Measurements from ENCODE around the gene TAF3. TPM values are rescaled to one million over a fixed set of nuclear protein-coding genes. Genes with fewer than 3 reads are reported as not detected.

The TAF3 gene
- total and polyA plus RNA-seq, 2 experiments from 2014 or later = 4.1 to 6.4 TPM

DNA sequence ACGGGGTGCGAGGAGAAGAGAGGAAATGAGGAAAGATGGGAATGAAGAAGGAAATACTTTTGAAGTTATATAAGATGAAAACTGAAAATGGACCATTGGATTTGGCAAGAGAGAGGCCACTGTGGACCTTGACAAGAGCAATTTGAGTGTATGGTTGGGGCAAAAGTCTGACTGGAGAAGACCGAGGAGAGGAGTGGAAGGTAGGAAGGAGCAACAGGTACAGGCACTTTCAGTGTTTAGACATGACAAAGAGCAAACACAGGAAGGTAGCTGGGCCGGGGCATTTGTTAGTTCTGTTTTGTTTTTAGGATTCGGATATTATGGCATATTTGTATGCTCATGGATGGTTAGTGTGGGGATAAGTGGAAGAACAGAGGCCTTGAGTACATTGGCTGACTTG lies 99.4 kb downstream of the TAF3 start:
- DNase-seq (ENCODE audit: low spot score) = no peak
- Histone ChIP-seq H3K9me3 (ENCODE audit: low read depth) (no peaks in the 10 kb centered on the region), H4K20me1 (ENCODE audit: insufficient read depth, poor library complexity, severe bottlenecking) (no peaks in the 10 kb centered on the region), H3K9me2 (replicated peaks; ENCODE audit: insufficient read depth) (no peaks in the 10 kb centered on the region), H2AFZ (no peak overlapping the region), H3K36me3 (replicated peaks; ENCODE audit: insufficient read depth, low read depth) (no peaks in the 10 kb centered on the region), H3K4me1 (ENCODE audit: insufficient read depth) (peaks cover 8% of the 10 kb centered on the region), H3K4me3 (no peak overlapping the region), H3K79me2 (peaks cover 6% of the 10 kb centered on the region), H3K27ac (no peak overlapping the region), H3K4me2 (no peak overlapping the region), H3K27me3 (no peaks in the 10 kb centered on the region)
- WGBS (ENCODE audit: low lambda C conversion rate, missing lambda C conversion rate) = 97% methylated on average over 5 of the region's 5 CpGs
- TF ChIP-seq, protein P1, sequence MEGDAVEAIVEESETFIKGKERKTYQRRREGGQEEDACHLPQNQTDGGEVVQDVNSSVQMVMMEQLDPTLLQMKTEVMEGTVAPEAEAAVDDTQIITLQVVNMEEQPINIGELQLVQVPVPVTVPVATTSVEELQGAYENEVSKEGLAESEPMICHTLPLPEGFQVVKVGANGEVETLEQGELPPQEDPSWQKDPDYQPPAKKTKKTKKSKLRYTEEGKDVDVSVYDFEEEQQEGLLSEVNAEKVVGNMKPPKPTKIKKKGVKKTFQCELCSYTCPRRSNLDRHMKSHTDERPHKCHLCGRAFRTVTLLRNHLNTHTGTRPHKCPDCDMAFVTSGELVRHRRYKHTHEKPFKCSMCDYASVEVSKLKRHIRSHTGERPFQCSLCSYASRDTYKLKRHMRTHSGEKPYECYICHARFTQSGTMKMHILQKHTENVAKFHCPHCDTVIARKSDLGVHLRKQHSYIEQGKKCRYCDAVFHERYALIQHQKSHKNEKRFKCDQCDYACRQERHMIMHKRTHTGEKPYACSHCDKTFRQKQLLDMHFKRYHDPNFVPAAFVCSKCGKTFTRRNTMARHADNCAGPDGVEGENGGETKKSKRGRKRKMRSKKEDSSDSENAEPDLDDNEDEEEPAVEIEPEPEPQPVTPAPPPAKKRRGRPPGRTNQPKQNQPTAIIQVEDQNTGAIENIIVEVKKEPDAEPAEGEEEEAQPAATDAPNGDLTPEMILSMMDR (IDR thresholded peaks at IDR 0.05; ENCODE audit: poor library complexity) = no peak
- no peak for TF ChIP-seq EZH2phosphoT487 (IDR thresholded peaks at IDR 0.05; ENCODE audit: low read depth, severe bottlenecking, unreplicated experiment)
- no peak for TF ChIP-seq EZH2 (IDR thresholded peaks at IDR 0.05; ENCODE audit: borderline replicate concordance)

DNA sequence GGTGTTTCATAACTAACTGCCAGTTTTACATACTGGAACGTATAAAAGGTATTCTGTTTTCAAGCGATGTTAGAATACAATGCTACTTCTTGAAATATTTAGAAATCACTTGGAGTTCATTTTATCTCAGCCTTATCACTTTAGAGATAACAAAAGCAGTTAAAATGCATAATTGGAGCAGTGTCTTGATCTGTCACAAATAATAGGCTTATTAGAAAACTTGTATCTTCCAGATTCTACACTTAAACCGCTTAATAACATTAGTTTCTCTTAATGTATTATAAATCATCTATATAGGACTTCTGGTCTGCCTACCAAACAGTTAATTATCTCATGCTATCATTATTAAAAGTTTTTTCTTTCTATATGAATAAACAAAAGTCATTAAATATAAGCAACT lies 104.4 kb downstream of the TAF3 start:
- DNase-seq (ENCODE audit: low spot score) = no peak
- H3K4me2 ChIP-seq = no peak overlapping the region
- H3K36me3 ChIP-seq (replicated peaks; ENCODE audit: insufficient read depth, low read depth) = no peaks in the 10 kb centered on the region
- H4K20me1 ChIP-seq (ENCODE audit: insufficient read depth, poor library complexity, severe bottlenecking) = no peaks in the 10 kb centered on the region
- peaks cover 13% of the 10 kb centered on the region for H3K79me2 ChIP-seq
- H3K27ac ChIP-seq = no peak overlapping the region
- H3K9me3 ChIP-seq (ENCODE audit: low read depth) = no peaks in the 10 kb centered on the region
- H3K4me3 ChIP-seq = no peak overlapping the region
- TF ChIP-seq EZH2phosphoT487 (IDR thresholded peaks at IDR 0.05; ENCODE audit: low read depth, severe bottlenecking, unreplicated experiment) (no peak), EZH2 (IDR thresholded peaks at IDR 0.05; ENCODE audit: borderline replicate concordance) (no peak)
- TF ChIP-seq, protein P1 (IDR thresholded peaks at IDR 0.05; ENCODE audit: poor library complexity) = no peak
- H3K4me1 ChIP-seq (ENCODE audit: insufficient read depth) = peaks cover 8% of the 10 kb centered on the region
- H3K27me3 ChIP-seq = no peaks in the 10 kb centered on the region
- WGBS (ENCODE audit: low lambda C conversion rate, missing lambda C conversion rate) = 74% methylated on average over 3 of the region's 3 CpGs
- no peak overlapping the region for H2AFZ ChIP-seq
- no peaks in the 10 kb centered on the region for H3K9me2 ChIP-seq (replicated peaks; ENCODE audit: insufficient read depth)

DNA sequence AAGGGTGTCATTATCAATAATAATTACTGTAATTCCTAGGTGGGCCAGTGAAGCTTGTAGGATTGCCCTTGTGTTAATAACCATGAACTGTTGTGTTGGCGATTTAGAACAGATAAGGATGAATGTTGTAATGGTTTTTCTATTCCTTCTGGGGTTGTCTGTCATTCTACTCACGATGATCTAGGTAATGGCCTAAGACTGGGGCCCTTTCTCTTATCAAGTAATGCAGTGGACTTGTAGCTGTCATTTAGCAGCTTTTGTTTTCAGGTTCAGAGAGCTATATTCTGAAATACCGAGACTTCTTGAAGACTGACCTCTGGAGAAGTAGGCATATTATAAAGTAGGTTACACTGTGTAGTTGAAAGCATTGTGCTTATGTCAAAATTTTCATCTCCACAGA lies 110.2 kb downstream of the TAF3 start:
- no peaks in the 10 kb centered on the region for H4K20me1 ChIP-seq (ENCODE audit: insufficient read depth, poor library complexity, severe bottlenecking)
- H3K4me3 ChIP-seq = no peak overlapping the region
- 62% methylated on average over 3 of the region's 3 CpGs for WGBS (ENCODE audit: low lambda C conversion rate, missing lambda C conversion rate)
- peaks cover 14% of the 10 kb centered on the region for H3K79me2 ChIP-seq
- H3K36me3 ChIP-seq (replicated peaks; ENCODE audit: insufficient read depth, low read depth) = no peaks in the 10 kb centered on the region
- H3K27me3 ChIP-seq = no peaks in the 10 kb centered on the region
- DNase-seq (ENCODE audit: low spot score) = no peak
- H3K27ac ChIP-seq = no peak overlapping the region
- H3K9me3 ChIP-seq (ENCODE audit: low read depth) = no peaks in the 10 kb centered on the region
- TF ChIP-seq, protein P1 (IDR thresholded peaks at IDR 0.05; ENCODE audit: poor library complexity) = no peak
- H3K4me1 ChIP-seq (ENCODE audit: insufficient read depth) = peaks cover 8% of the 10 kb centered on the region
- no peak overlapping the region for H3K4me2 ChIP-seq
- no peak overlapping the region for H2AFZ ChIP-seq
- H3K9me2 ChIP-seq (replicated peaks; ENCODE audit: insufficient read depth) = no peaks in the 10 kb centered on the region

All from hepatocyte (in vitro differentiated cells).